DOHH2 (cell line): ENCODE measurements around the gene LYSMD4.

Experiments used
- CTCF ChIP-seq: fragments of 200-600 bp; sonication (generic); IDR thresholded peaks from one replicate; pipeline ENCODE4 v1.5.1; 2014; ENCODE audit warnings: antibody characterized with exemption, mild to moderate bottlenecking, low read depth, low read length; ENCODE audit not compliant: poor library complexity, severe bottlenecking
- EZH2phosphoT487 ChIP-seq: fragments of 200-600 bp; sonication (generic); IDR thresholded peaks from 2 replicates; pipeline ENCODE4 v1.6.1; 2017; ENCODE audit warnings: borderline replicate concordance, mild to moderate bottlenecking, antibody characterized with exemption, low read length, moderate library complexity, mixed read lengths

DNA sequence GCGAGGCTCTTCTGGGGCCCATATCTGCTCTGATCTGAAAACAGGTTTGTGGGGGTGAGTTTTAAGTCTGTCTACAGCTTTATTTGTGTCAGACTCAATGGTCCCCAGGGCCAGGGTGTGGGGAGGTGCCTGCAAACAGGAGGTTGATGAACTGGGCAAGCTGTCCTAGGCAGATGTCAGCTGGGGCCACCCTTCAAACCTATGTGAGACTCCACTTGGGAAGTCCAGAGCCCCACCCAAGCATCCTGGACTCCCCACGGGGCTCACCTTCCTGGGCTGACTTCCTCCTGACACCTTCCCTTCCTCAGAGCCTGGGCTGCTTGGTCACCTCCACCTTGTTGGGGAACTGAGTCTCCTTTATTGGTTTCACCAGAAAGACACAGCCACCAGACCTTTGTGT, 8.6 kb upstream of the LYSMD4 start:
- TF ChIP-seq CTCF (no peak), EZH2phosphoT487 (no peak)
